ENCODE data around the gene MYLK2.

The MYLK2 gene

GRCh38 chr20:31851240-31851955, 32.2 kb downstream of the MYLK2 start (continued):
- no peak for TF ChIP-seq PPARA (CRISPR knock-in tag; IDR thresholded peaks at IDR 0.05; ENCODE audit: borderline replicate concordance)
- TF ChIP-seq CREB5 (CRISPR knock-in tag; IDR thresholded peaks at IDR 0.05; ENCODE audit: low read depth): no peak
- TF ChIP-seq GLIS3 (CRISPR knock-in tag; IDR thresholded peaks at IDR 0.05): no peak
- no peak for TF ChIP-seq TCF4 (CRISPR knock-in tag; IDR thresholded peaks at IDR 0.05; ENCODE audit: borderline replicate concordance)
- TF ChIP-seq BACH2 (CRISPR knock-in tag; IDR thresholded peaks at IDR 0.05; ENCODE audit: borderline replicate concordance): no peak
- TF ChIP-seq ZC3H10 (CRISPR knock-in tag; IDR thresholded peaks at IDR 0.05): no peak
- TF ChIP-seq OSR1 (CRISPR knock-in tag; IDR thresholded peaks at IDR 0.05): no peak
- no peak for TF ChIP-seq SNAI2 (CRISPR knock-in tag; IDR thresholded peaks at IDR 0.05)
- no peak for TF ChIP-seq ISL1 (CRISPR knock-in tag; IDR thresholded peaks at IDR 0.05)
- TF ChIP-seq ZFP3 (CRISPR knock-in tag; IDR thresholded peaks at IDR 0.05): no peak
- no peak for TF ChIP-seq PATZ1 (CRISPR knock-in tag; IDR thresholded peaks at IDR 0.05; ENCODE audit: borderline replicate concordance)

- no peak for ATAC-seq
- TF ChIP-seq ZFP30 (CRISPR knock-in tag; IDR thresholded peaks at IDR 0.05) (no peak), RARB (CRISPR knock-in tag; IDR thresholded peaks at IDR 0.05) (no peak), ESRRG (CRISPR knock-in tag; IDR thresholded peaks at IDR 0.05) (no peak), CSRNP3 (CRISPR knock-in tag; IDR thresholded peaks at IDR 0.05) (no peak), TCF4 (CRISPR knock-in tag; IDR thresholded peaks at IDR 0.05; ENCODE audit: borderline replicate concordance) (no peak)
These were observed 34.3 kb downstream of the MYLK2 start for GRCh38 chr20:31853481-31853880.

GRCh38 chr20:31856516-31856915, 37.4 kb downstream of the MYLK2 start:
- TF ChIP-seq ESRRG (CRISPR knock-in tag; IDR thresholded peaks at IDR 0.05): no peak
- TF ChIP-seq ZNF8 (CRISPR knock-in tag; IDR thresholded peaks at IDR 0.05): no peak
- TF ChIP-seq CREB5 (CRISPR knock-in tag; IDR thresholded peaks at IDR 0.05; ENCODE audit: low read depth): no peak
- no peak for TF ChIP-seq POU6F1 (CRISPR knock-in tag; IDR thresholded peaks at IDR 0.05; ENCODE audit: borderline replicate concordance, low read depth)
- TF ChIP-seq ISL1 (CRISPR knock-in tag; IDR thresholded peaks at IDR 0.05): no peak
- no peak for TF ChIP-seq ZFP30 (CRISPR knock-in tag; IDR thresholded peaks at IDR 0.05)
- TF ChIP-seq TCF4 (CRISPR knock-in tag; IDR thresholded peaks at IDR 0.05; ENCODE audit: borderline replicate concordance): no peak
- no peak for TF ChIP-seq ZNF70 (CRISPR knock-in tag; IDR thresholded peaks at IDR 0.05)
- no peak for TF ChIP-seq GLIS3 (CRISPR knock-in tag; IDR thresholded peaks at IDR 0.05)
- no peak for ATAC-seq

- TF ChIP-seq BACH2 (CRISPR knock-in tag; IDR thresholded peaks at IDR 0.05; ENCODE audit: borderline replicate concordance) (no peak), PPARA (CRISPR knock-in tag; IDR thresholded peaks at IDR 0.05; ENCODE audit: borderline replicate concordance) (no peak), ZFP3 (CRISPR knock-in tag; IDR thresholded peaks at IDR 0.05) (no peak), GLIS3 (CRISPR knock-in tag; IDR thresholded peaks at IDR 0.05) (no peak), TCF4 (CRISPR knock-in tag; IDR thresholded peaks at IDR 0.05; ENCODE audit: borderline replicate concordance) (no peak), ZNF565 (CRISPR knock-in tag; conservative IDR thresholded peaks at IDR 0.05; ENCODE audit: low read depth) (no peak), PATZ1 (CRISPR knock-in tag; IDR thresholded peaks at IDR 0.05; ENCODE audit: borderline replicate concordance) (no peak), CSRNP3 (CRISPR knock-in tag; IDR thresholded peaks at IDR 0.05) (no peak)
- no peak for ATAC-seq
These were observed 39.0 kb downstream of the MYLK2 start for GRCh38 chr20:31857861-31858759.

Measured in SK-N-SH treated with all-trans-retinoic acid at 6 μM for 48 hours (cell line).